ENCODE data around the gene NIFK. TPM values are rescaled to one million over a fixed set of nuclear protein-coding genes. Genes with fewer than 3 reads are reported as not detected.
"Not testable (repeated sequence)": the region's sequence is repeated elsewhere in the genome, so short reads cannot be mapped to it uniquely, and the experiment has no call there.

NIFK gene
- total RNA-seq, 1 donor from 2014 or later = 50.7 TPM

DNA sequence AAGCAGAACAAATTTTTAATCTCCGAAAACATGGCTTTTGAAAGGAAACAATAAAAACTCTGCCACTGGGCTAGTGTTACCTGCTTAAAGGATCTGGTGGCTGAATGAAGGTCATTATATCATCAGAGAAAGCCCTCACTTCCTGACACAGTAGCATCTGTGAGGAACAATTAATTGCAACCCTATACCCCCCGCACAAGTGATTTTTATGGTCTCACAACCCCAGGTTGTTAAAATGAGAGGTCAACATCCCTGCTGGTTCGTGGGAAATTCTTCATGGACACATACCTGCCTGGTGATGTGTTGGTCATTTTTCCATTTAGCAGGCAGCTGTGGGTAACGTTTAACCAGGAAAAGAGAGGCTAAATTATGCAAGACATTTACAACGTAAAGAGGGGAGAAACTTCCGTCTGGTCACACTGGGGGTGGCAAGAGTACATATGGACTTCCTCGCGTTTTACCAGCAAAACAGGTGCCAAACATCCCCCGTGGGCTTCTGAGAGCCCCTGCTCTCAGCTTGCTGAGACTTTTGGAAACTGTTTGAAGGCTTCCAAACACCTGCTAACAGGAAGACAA is 29.2 kb downstream of the NIFK start:
- no peak overlapping the region for H3K4me3 Mint-ChIP-seq
- H3K27ac Mint-ChIP-seq = no peak overlapping the region
- TF ChIP-seq, protein P1, sequence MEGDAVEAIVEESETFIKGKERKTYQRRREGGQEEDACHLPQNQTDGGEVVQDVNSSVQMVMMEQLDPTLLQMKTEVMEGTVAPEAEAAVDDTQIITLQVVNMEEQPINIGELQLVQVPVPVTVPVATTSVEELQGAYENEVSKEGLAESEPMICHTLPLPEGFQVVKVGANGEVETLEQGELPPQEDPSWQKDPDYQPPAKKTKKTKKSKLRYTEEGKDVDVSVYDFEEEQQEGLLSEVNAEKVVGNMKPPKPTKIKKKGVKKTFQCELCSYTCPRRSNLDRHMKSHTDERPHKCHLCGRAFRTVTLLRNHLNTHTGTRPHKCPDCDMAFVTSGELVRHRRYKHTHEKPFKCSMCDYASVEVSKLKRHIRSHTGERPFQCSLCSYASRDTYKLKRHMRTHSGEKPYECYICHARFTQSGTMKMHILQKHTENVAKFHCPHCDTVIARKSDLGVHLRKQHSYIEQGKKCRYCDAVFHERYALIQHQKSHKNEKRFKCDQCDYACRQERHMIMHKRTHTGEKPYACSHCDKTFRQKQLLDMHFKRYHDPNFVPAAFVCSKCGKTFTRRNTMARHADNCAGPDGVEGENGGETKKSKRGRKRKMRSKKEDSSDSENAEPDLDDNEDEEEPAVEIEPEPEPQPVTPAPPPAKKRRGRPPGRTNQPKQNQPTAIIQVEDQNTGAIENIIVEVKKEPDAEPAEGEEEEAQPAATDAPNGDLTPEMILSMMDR (IDR thresholded peaks at IDR 0.05; ENCODE audit: unreplicated experiment) = no peak
- no peaks in the 10 kb centered on the region for H3K9me3 Mint-ChIP-seq
- H3K4me1 Mint-ChIP-seq = peaks cover 3% of the 10 kb centered on the region
- no peaks in the 10 kb centered on the region for H3K27me3 Mint-ChIP-seq (ENCODE audit: low read depth)
- H3K36me3 Mint-ChIP-seq = no peaks in the 10 kb centered on the region
- DNase-seq (ENCODE audit: low spot score in 2 of 2, unreplicated experiment in 2 of 2) = no peak

- Mint-ChIP-seq H3K4me3 (no peak overlapping the region), H3K27me3 (ENCODE audit: low read depth) (no peaks in the 10 kb centered on the region), H3K9me3 (no peaks in the 10 kb centered on the region), H3K4me1 (peaks cover 3% of the 10 kb centered on the region), H3K36me3 (no peaks in the 10 kb centered on the region), H3K27ac (no peak overlapping the region)
- no peak for DNase-seq (ENCODE audit: low spot score in 2 of 2, unreplicated experiment in 2 of 2)
- TF ChIP-seq, protein P1 (IDR thresholded peaks at IDR 0.05; ENCODE audit: unreplicated experiment) = no peak
These were observed 30.7 kb downstream of the NIFK start for GRCh38 chr2:121705958-121706357.

DNA sequence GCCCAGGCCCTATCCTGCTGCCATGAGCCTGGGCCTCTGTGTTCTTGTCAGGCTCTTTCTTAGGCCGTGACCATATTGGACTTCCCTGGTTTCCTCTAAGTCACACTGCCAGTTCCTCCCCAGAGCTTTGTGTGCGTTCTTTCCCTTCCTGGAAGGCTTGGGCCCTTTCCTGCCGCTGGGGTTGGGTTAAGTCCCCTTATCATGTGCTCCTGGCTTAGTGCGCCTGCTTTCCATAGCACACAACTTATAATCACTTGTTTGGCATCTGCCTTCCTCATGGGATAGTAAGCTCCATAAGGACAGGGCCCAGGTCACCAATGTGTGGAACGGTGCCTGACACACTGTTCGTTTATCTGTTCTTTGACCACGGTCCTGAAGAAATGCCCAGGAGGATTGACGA is 31.3 kb downstream of the NIFK start:
- H3K4me3 Mint-ChIP-seq = no peak overlapping the region
- no peaks in the 10 kb centered on the region for H3K27me3 Mint-ChIP-seq (ENCODE audit: low read depth)
- TF ChIP-seq, protein P1 (IDR thresholded peaks at IDR 0.05; ENCODE audit: unreplicated experiment) = no peak
- H3K36me3 Mint-ChIP-seq = no peaks in the 10 kb centered on the region
- H3K4me1 Mint-ChIP-seq = no peaks in the 10 kb centered on the region
- DNase-seq (ENCODE audit: low spot score in 2 of 2, unreplicated experiment in 2 of 2) = no peak
- no peaks in the 10 kb centered on the region for H3K9me3 Mint-ChIP-seq
- H3K27ac Mint-ChIP-seq = no peak overlapping the region

GRCh38 chr2:121701761-121702160 is 34.9 kb downstream of the NIFK start:
- H3K36me3 Mint-ChIP-seq; DNase-seq (ENCODE audit: low spot score in 2 of 2, unreplicated experiment in 2 of 2); H3K27ac Mint-ChIP-seq; H3K9me3 Mint-ChIP-seq; H3K4me3 Mint-ChIP-seq; H3K27me3 Mint-ChIP-seq (ENCODE audit: low read depth): not testable (repeated sequence)
- peaks cover 19% of the 10 kb centered on the region for H3K4me1 Mint-ChIP-seq

GRCh38 chr2:121699421-121700333 is 37.0 kb downstream of the NIFK start:
- no peak overlapping the region for H3K4me3 Mint-ChIP-seq

More at GRCh38 chr2:121699421-121700333, 37.0 kb downstream of the NIFK start:
- no peak for DNase-seq (ENCODE audit: low spot score in 2 of 2, unreplicated experiment in 2 of 2)
- H3K27me3 Mint-ChIP-seq (ENCODE audit: low read depth) = no peaks in the 10 kb centered on the region
- TF ChIP-seq, protein P1 (IDR thresholded peaks at IDR 0.05; ENCODE audit: unreplicated experiment) = no peak
- no peaks in the 10 kb centered on the region for H3K9me3 Mint-ChIP-seq
- no peaks in the 10 kb centered on the region for H3K36me3 Mint-ChIP-seq
- peaks cover 20% of the 10 kb centered on the region for H3K4me1 Mint-ChIP-seq
- no peak overlapping the region for H3K27ac Mint-ChIP-seq

All from mesothelial cell of epicardium (in vitro differentiated cells).